KG1 (cell line): ENCODE data around the gene TMEM131L.
"Not testable (repeated sequence)": the region's sequence is repeated elsewhere in the genome, so short reads cannot be mapped to it uniquely, and the experiment has no call there.

ENCODE experiments used
- DNase-seq: peaks from one replicate; lab custom pipeline; 2025; lab: John Stamatoyannopoulos, UW

TMEM131L gene

GRCh38 chr4:153582954-153583702, 117.0 kb downstream of the TMEM131L start:
- DNase-seq, result no peak

- no peak for DNase-seq
These were observed 118.9 kb downstream of the TMEM131L start for GRCh38 chr4:153585026-153585425.

DNA sequence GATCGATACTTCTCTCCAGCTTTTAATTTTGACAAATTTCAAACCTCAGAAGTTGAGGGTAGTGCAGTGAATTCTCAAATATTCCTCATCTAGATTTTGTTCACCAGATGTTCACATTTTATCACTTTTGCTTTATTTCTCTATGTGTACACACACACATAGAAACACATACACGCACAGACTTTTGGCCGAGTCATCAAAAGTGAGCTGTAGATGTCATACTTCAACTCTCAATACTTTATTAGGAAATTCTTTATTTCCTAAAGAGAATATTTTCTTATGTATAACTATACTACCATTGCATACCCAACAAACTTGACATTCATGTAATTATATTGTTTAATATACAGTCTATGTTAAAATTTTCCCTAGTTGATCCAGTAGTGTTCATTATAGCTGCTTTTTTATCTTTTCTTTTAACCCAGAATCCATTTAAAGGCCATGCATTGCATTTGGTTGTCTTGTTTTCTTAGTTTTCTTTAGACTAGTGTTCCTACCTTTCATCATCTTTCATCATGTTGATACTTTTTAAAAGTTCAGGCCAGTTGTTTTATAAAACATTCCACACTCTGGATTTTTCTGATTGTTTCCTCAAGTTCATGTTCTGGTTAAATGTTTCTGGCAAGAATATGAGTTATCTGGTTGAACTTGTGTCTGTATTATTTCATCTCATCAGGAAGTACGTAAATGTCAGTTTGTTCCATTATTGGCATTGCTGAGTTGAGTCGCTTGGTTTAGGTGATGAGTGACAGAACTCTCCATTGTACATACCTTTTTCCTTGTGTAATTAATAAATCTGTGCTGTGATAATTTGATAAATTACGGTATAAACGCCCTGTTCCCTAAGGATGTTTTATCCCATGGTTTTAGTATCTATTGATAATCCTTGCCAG, 123.8 kb downstream of the TMEM131L start:
- no peak for DNase-seq

GRCh38 chr4:153591441-153591840, 125.3 kb downstream of the TMEM131L start:
- DNase-seq, result no peak

- no peak for DNase-seq
These were observed 125.9 kb downstream of the TMEM131L start for GRCh38 chr4:153592064-153592463.

DNA sequence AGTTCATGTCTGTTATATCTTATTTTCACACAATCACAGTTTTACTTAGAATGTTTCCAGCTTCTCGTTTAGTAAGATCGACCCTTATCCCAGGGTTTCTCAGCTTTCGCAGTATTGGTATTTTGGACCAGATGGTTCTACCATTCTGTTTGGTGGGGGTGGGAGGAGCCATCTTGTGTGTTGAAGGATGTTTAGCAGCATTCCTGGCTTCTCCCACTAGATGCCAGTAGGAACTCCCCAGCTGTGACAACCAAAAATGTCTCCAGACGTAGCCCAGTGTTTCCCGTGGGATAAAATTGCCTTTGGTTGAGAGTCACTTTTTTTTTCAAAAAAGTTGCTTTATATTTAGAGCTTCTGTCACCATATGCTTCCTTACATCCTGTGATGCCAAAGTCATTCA, 127.0 kb downstream of the TMEM131L start:
- DNase-seq, result no peak

GRCh38 chr4:153594210-153594609, 128.1 kb downstream of the TMEM131L start:
- DNase-seq, result no peak

GRCh38 chr4:153595894-153596601, 129.9 kb downstream of the TMEM131L start:
- no peak for DNase-seq

- no peak for DNase-seq
These were observed 136.6 kb downstream of the TMEM131L start for GRCh38 chr4:153602758-153603157.

GRCh38 chr4:153603258-153603657, 137.1 kb downstream of the TMEM131L start:
- DNase-seq, result no peak

DNA sequence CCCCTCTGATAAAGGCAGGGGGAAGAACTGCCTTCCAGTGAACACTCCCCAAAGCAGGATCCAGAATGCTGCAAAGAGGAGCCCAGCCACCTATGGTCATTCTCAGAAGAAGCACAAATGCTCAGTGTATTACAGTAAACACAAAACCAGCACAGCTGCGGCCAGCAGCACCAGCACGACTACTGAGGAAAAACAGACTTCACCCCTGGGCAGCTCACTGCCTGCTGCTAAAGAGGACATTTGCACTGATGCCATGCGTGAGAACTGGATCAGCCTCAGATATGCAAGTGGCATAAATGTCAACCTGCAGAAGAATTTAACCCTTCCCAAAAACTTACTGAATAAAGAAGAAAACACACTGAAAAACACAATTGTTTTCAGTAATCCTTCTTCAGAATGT, 137.7 kb downstream of the TMEM131L start:
- DNase-seq, result no peak

- not testable (repeated sequence) for DNase-seq
These were observed 142.9 kb downstream of the TMEM131L start for GRCh38 chr4:153609070-153609469.

DNA sequence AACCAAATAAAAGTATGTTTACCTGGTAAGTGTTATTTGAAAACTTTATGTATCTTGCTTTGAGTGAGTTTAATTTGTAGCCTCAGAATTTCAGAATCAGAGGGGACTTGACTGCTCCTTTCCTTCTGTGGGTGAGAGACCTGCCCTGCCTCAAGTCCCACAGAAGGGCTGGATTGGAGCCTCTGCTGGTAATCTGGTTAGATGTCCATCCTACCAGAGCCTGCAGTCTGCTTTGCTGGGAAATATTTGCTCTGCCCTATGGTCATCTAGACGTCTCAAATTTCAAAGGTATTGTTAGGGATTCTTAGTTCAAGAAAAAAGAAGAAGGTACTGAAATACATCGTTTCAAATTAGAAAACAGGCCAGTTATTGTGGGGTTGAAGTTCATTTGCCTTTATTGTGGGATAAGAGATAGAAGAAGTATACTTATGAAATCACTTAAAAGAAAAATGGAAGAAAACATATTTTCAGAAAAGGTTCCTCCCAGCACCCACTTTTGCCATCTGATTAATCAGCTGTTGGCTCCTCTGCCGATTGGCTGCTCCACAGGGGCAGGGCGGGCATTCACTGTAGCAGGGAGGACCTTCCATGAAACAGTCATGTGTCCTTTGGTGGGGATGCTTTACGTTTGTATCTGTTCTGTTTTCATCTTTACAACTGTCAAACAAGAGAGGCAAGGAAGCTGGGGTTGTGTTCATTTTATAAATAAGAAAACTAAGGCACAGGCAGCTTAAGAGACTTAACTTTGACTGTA, 144.6 kb downstream of the TMEM131L start:
- DNase-seq, result no peak

DNA sequence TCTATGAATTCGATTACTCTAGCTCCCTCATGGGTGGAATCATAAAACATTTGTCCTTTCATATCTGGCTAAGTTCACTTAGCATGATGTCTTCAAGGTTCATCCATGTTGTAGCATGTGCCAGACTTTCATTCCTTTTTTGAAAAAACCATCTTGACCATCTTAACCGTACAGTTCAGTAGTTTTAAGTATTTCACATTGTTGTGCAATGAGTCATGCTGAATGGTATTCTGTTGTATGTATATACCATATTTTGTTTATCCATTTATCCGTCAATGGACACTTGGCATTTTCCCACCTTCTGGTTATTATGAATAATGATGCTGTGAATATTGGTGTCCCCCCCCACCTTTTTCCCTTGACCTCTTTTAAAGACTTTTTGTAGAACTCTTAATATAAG, 145.5 kb downstream of the TMEM131L start:
- DNase-seq, result no peak

GRCh38 chr4:153612878-153613277, 146.7 kb downstream of the TMEM131L start:
- DNase-seq, result no peak

GRCh38 chr4:153616006-153616555, 149.9 kb downstream of the TMEM131L start:
- no peak for DNase-seq

DNA sequence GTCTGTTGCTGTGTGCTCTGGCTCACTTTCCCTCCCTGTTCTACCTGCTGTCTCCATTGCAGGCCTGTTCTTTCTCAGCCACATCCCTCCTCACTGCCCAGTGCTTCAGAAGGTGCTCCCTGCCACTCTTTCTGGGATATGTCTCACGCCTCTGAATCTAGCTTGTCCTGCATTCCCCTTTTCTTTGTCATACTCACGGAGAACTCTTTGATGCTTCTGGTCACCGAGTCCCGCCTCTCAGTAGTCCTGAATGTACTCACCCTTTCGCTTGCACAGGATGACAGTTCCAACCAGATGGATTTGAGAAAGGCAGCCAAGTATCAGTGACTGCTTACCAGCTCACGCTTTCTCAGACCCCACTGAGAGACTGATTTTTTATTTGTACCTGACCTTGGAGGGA, 152.7 kb downstream of the TMEM131L start:
- no peak for DNase-seq

DNA sequence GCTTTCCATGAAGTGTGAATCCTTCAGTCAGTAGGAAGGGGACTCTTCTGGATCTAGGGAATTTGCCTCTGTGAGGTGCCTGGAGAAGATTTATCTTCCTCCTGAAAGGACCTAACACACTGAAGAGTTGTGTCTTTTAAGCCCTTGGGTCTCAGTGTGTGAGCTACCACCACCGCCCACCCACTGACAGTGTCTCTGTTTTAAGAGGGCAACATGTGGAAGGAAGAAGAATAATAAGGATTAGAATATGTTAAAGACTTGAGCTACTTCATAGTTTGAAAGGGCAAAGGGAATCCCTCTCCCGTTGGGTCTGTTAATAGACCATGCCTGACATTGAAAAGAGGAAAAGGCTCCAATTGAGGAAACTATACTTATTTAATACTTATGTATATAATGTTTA, 153.7 kb downstream of the TMEM131L start:
- DNase-seq, result no peak

- DNase-seq, result no peak
These were observed 154.2 kb downstream of the TMEM131L start for GRCh38 chr4:153620352-153620751.

GRCh38 chr4:153622093-153622492, 155.9 kb downstream of the TMEM131L start:
- DNase-seq, result no peak

- DNase-seq, result no peak
These were observed 156.6 kb downstream of the TMEM131L start for GRCh38 chr4:153622778-153623240.
